GM20431 (cell line): Measurements from ENCODE around the gene PPM1E.

Experiments used
- in situ Hi-C: fragments of 300-500 bp; cut with MseI, MboI; formaldehyde crosslinking; loops from one replicate; pipeline ENCODE4 v1.15.0; 2020; ENCODE audit warnings: low sequenced_read_pairs; ENCODE audit not compliant: unreplicated experiment

PPM1E gene

DNA sequence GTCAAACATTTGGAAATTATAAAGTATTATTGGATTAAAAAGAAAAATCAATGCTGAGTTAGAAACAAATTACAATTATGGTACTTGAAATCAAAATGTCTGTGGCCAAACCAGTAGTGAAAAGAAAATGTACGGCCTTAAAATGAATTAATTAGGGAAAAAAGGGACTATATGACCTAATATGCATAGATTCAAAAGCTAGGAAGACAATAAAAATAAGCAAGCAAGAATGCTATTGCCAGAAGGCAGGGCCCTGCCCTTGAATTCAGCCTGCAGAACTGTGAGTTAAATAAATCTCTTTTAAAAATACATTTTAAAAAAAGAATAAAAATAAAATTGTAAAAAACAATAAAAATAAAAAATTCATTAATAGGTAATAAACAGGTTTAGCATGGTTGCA, 262.4 kb downstream of the PPM1E start:
- in situ Hi-C loops, result loop anchor here (25.0 kb wide), 2 partner anchors 306 to 431 kb away; no protein-coding TSS in a partner anchor

DNA sequence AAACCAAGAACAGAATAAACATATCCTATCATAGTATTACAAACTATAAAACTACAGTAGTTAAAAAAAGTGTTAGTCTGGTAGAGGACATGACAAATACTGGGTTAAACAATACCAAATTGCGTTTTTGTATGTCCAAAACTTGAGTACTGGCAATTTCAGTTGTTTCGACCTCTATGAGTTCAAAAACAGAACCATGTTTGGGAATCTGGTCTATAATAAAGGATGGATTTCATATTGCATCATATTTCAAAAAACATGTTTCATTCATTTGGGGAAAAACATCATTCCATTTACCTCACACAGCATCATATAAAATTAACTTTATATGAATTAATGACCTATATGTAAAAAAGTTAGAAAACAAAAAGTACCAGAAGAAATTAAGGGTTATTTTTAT, 269.3 kb downstream of the PPM1E start:
- in situ Hi-C loops, result loop anchor here (25.0 kb wide), 2 partner anchors 313 to 438 kb away; no protein-coding TSS in a partner anchor

DNA sequence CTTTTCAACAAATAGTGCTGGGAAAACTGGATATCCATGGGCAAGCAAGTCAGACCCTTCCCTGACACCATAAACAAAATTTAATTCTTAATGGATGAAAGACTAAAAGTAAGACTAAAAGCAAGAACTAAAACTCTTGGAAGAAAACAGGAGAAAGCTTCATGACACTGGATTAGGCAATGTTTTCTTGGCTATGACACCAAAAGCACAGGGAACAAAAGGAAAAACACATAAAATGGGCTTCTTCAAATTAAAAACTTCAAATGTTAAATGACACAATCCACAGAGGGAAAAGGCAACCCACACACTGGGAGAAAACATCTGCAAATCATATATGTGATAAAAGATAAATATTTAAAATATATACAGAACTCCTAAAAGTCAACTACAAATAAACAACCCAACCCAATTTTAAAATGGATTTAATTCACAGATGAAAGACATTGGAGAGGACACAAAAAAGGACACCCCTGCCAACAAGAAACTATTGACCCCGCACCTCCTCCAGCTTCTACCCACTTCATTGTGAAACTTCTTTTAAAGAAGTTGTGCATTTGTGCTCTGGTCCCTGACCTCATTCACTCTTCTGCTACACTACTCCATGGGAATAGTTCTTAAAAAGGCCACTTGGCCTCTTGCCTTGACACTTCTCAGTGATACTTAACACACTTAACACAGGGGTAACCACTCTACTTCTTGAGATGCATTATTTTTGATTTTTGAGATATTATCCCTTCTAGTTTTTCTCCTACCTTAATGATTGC, 270.7 kb downstream of the PPM1E start:
- in situ Hi-C loops, result no loop called here

DNA sequence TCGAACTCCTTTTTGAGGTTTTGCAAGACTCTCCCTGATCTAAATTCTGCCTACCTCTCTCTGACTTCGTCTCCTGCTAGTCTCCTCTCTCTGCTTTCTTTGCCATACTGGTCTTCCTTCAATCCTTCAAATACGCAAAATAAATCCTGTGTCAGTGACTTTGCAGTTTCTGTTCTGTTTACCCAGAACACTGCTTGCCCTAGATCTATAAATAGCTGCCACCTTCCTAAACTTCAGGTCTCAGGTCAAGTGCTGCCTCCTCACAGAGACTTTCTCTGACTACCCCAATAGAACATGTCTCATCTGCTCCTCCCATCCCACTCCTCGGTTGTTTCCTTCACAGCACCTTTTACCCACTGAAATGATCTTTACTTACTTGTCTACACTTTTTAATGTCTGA, 272.1 kb downstream of the PPM1E start:
- in situ Hi-C loops, result no loop called here

DNA sequence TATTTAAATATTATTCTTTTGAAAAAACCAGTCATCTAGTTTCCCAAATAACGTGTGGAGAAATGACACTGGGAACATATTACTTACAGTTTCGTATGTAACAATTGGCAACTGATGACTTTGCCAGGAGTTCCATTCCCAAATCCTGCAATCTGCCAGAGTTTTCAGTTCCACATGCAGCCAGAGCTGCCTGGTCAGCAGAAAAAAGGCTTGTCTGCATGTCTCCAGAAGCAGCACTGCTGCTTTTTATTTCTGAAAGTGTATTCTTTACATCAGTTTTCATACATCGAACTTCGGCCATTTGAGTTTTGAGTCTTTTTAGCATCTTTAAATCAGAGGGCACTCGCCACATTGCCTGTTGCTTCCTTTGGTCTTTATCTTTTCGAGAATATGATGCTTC, 272.7 kb downstream of the PPM1E start:
- in situ Hi-C loops, result no loop called here

DNA sequence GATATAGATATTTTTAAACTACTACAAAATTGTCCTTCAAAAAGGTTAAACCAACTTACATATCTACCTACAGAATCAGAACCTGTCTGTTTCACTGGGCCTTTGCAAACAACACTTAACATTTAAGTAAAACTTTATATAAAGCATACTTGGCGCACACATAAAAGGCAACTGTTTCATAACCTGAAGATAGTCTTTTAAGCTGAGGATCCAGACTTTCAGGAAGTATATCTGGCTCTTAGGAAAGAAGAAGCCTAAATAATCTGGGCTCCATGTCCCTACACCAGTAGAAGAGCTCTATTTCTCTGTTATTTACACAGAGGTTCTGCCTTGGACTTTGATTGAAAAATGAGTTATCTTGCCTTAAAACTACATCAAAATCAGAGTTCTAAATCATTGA, 275.2 kb downstream of the PPM1E start:
- in situ Hi-C loops, result no loop called here
